ENCODE data around the gene OR8B2.

OR8B2 gene

GRCh38 chr11:124339396-124340141 lies 44.7 kb downstream of the OR8B2 start:
- in situ Hi-C loops (cut with HindIII; ENCODE audit: low pct_ligation_motif_present, low pct_unique_long_range_greater_than_20kb, low sequenced_read_pairs), result no loop called here
- no peak for DNase-seq
